Caki2 (cell line): ENCODE results near the gene EXOC2. TPM values are rescaled to one million over a fixed set of nuclear protein-coding genes. Genes with fewer than 3 reads are reported as not detected.
A peak's percentile ranks its signal among the peaks of the same experiment; 100 is the strongest.

Source experiments
- DNase-seq: peaks from one replicate; pipeline ENCODE4 v3.0.0-alpha.2; 2015; ENCODE audit warnings: low read depth
- in situ Hi-C: cut with HindIII; loops from 2 replicates; pipeline ENCODE4 v1.10.0; 2016; ENCODE audit warnings: low sequenced_read_pairs, low pct_unique_long_range_greater_than_20kb, mixed read lengths
- total RNA-seq: library from RNA; depleted of rRNA; stranded (reverse); fragments of >200 nt; shearing (Covaris generic); gene quantifications from 2 replicates; pipeline ENCODE4 v1.2.3, GENCODE V29; 2014; ENCODE audit warnings: low replicate concordance

The EXOC2 gene
- total RNA-seq, 1 experiment from 2014 or later, result 34.7 TPM

DNA sequence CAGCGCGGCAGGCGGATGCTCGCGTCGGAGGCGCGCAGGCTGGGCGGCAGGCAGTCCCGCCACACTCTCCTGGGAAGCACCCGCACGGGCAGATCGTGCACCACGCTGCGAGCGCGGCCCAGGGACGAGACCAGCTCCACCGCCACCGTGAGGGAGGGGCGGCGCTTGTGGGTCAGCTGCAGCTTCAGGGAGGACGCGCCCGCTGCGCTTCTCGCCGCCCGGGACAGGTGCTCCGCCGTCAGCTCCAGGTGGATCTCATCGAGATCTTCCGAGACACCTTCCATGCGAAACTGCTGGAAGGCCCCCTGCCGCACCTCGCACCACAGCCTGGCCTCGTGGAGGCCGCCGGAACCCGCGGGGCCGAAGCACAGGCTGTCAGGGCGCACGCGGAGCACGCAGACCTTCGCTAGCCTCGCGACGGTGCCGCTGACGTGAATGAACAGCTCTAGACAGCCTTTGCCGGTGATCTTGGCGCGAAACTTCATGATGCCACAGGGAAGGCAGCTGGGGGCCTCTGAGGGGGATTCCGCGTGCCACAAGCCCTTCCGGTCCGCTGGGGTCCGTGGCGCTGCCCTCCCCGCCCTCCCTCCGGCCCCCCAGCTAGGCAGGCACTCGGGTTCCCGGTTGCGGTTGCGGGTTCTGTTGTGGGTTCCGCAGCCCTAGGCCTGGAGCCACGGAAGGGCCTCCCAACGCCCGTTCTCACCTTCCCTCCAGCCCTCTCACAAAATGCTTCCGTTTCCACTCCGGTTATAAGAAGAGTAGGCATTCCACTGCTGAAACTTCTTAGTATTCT lies 36.3 kb downstream of the EXOC2 start, which contains the start of gene HUS1B:
Gene HUS1B, minus strand, starts transcription at position 641 of the 793 bp plus-strand sequence. Its CDS starts 156 bp downstream, at position 485.
- no peak for DNase-seq
- in situ Hi-C loops, result no loop called here

DNA sequence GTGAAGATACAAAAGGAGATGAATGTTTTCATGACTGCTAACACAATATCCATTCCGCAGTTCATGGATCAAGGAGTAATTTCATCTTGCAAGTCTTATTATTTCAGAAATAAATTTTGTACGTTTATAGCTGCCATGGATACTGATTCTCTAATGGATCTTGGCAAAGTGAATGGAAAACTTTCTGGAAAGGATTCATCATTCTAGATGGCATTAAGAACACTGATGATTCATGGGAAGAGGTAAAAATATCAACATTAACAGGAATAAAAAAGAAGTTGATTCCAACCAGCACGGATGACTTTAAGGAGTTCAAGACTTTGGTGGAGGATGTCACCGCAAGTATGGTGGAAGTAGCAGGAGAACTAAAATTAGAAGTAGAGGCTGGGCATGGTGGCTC lies 38.8 kb downstream of the EXOC2 start:
- in situ Hi-C loops, result no loop called here
- no peak for DNase-seq

DNA sequence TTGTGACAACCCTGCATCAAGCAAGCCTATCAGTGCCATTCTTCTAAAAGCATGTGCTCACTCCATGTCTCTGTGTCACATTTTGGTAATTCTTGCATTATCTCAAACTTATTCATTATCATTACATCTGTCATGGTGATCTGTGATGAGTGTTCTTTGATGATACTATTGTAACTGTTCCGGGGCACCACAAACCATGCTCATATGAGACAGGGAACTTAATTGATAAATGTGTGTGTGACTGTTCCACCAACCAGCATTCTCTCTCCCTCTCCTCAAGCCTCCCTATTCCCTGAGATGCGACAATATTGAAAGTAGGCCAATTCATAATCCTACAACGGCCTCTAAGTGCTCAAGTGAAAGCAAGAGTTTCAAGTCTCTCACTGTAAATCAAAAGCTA lies 40.1 kb downstream of the EXOC2 start:
- in situ Hi-C loops, result no loop called here
- no peak for DNase-seq

DNA sequence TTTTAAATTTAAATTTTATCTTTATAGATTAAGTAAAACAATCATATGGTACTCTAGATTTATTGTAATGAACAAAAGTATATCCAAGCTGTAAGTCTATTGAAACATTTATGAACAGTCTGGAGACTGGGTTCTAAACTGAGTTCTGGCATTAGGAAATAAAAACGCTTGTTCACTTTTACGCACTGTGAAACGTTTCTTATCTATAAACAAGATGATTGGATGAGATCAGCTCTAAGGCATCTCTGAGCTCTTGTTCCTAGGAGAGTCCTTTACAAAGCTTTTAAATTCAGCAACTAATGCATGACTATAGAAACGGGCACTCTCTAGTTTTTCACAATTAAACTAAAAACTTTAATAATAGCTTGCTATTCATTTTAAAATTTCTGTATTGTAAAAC lies 42.8 kb downstream of the EXOC2 start:
- in situ Hi-C loops, result no loop called here

DNA sequence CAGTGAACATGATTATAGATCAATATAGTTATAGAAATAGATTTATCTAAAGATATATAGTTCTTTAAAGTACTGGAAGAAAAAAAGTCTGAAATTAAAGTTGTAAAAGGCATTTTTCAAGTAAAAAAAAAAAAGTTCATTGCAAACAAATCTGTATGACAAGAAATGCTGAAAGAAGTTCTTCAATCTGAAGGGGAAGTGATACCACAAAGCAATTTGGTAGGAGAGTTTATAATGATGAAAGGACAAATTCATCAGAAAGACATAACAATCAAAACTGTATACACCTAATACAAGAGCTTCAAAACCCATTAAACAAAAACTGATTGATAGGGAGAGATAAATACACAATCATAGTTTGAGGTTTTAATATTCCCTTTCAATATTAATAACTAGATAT lies 50.1 kb downstream of the EXOC2 start:
- no peak for DNase-seq
- in situ Hi-C loops, result no loop called here

More for the DNA sequence above, 42.8 kb downstream of the EXOC2 start:
- no peak for DNase-seq

DNA sequence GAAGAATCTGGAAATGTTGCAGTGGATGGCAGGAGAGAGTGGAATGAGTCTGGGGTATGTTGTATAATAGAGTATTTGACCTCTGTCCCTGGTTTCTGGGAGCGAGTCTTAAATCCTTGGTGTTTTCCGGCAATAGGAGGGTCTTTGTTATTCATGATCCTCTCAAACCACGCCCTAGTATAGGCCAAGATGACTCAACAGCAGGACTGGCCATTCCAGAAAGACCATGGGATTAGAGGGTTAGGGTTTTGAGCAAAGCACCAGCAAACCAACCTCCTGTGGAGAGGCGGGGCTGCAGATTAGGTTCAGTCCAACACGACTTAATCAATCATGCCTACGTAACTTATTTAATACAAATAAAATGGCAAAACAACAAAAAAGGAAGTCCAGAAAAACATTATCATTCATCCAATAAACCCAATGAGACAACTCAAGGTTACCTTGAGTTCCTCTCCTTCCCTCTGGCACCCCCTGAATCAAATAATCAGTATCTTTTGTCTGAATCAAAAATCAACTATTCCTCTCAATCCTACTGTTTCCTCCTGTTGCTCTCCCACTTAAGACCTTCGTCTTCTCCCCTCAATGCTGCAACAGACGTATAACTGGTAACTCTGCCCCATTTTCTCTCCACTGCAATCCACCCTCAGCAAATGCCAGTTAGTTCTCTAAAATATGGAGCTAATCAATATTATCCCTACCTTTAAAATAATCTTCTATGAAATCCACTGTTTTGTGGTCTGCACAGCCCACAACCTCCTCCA lies 51.5 kb downstream of the EXOC2 start:
- in situ Hi-C loops, result no loop called here
- DNase-seq, result no peak

DNA sequence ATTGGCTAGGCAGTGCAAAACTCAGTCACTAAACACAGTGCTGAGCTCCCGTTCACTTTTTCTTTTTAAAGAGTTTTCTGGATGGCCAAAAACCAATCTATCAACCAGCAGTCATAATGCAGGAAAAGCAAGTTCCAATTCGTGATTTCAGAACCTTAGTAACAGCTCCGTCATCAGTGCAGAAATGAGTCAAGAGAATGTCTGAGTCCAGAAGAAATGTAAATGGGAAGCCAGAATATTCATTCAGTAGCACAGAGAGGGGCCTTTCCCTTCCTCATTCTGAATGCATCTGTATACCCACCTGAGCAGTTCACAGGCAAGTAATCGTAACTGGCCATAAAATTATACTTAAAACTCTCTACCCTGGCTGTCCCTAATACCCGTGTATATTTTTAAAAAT lies 56.5 kb downstream of the EXOC2 start:
- no peak for DNase-seq
- in situ Hi-C loops, result no loop called here

DNA sequence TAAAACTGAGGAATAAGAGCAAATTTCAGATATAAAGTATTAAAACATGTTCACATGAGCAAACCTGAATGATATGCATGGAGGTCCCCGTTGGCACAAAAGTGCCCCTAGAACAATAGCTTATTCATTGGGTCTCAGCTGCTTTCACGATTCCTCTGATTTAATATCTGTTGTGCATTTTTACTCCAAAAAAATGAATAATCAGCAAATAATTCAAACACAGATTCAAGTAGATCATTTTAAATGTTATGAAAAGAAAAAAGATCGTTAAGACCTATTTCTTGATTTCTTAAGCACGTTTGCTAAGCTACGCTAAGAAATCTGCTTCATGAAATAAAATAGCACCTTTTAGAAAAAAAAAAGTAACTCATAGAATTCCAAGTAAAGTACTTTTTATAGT lies 57.7 kb downstream of the EXOC2 start:
- DNase-seq, result no peak
- in situ Hi-C loops, result no loop called here

DNA sequence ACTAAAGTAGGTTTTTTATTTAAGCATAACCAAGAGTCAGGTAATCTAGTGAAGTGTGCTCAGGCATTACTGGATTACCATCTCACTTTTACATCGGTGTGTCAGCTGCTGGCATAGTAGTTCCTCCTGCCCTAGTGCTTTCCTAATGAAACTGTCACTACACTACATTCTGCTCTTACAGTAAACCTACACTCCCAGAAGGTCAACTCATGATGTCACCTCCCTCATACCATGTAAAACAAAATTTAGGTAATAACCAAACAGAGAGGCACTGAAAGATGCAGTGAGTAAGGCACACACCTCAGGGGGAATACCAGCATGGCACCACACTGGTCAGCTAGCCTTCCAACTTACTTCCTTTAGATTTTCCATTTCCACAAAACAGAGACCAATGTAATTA lies 59.3 kb downstream of the EXOC2 start:
- in situ Hi-C loops, result no loop called here
- DNase-seq, result no peak

DNA sequence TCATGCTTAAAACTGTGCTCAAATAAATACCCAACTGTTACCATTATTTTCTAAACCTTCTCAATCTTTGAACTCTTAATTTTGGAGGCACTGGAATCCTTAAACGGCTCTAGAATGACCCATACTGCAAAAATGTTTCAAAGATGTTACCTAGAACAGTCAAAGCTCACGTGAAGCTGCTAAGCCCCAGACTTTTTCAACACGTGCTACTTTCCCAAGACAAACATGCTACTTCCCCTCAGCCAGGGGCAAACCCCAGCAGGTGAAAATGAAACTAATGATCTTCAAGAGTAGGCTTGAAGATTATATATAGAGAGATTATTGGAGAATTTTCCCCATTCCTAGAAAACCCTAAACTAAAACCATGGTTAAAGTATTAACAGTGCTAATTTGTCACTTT lies 64.2 kb downstream of the EXOC2 start:
- in situ Hi-C loops, result no loop called here
- no peak for DNase-seq

DNA sequence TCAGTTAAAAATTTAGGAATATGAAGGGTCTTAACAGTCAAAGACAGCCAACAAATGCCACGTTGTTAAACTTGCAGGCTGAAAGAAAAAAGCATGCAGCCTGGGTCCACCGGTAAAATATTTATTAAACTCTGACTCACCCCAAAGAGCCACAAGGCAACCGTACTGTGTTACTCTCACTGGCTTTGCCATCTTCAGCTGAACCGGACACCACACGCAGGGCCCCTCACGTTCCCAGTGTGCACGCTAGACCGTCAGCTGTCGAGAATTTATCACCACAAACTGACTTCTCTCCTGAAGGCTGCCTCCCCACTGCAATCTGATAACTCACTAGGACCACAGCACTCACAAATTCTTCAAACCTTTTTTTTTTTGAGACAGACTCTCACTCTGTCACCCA lies 66.7 kb downstream of the EXOC2 start:
- DNase-seq, result peak; percentile 46
- in situ Hi-C loops, result no loop called here

DNA sequence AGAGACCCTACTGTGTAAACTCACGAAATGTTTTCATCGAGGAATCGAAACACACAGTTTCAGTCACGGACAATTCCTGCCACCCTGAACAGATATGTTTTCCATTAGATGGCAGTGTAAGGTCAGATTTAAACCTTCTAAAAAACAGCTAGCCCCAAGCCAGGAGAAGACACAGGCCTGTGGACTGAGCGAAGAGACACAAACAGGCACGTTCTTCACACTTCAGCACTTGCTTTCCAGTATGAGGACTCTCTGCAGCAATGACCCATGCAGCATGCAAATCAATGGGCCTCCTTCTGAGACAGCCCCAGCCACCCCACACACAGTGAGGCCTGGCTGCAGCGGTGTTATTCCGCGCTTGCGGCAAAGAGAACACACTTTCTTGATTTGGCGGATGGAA lies 68.0 kb downstream of the EXOC2 start:
- DNase-seq, result peak; percentile 26
- in situ Hi-C loops, result no loop called here

DNA sequence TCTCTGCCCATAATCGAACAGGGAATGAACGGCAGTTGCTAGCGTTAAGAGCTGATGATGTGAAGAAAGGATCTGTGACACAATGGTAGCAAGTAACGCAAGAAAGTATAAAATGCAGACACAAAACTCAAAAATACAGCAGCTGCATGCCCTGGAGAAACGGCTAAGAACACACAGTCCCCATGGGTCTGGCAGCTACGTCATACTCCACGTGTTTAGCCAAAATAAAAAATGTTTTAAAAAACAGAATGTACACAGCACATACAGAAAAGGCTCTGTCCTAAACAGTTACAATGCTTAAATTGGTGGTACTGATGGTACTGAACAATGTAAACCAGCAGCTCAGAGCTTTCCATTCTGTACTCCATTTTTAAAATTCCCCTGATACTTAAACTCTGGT lies 70.5 kb downstream of the EXOC2 start:
- DNase-seq, result no peak
- in situ Hi-C loops, result no loop called here

DNA sequence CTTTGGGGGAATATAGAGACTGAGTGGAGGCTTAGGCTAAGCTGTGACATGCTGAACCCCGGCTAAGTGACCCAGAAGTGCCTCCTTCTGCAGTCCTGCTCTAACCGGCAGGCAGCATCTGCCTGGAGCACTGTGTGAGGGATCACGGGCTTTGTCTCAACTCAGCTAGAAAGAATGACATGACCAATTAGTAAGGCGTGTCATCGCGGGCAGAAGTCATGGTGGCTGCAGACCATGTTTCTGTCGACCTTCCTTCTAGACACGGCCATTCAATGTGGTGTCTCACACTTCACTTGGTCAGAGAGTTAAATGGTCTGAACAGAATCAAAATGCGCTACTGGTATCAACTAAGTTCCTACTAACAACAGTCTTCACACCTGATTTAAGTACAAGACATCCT lies 71.0 kb downstream of the EXOC2 start:
- DNase-seq, result no peak
- in situ Hi-C loops, result no loop called here

DNA sequence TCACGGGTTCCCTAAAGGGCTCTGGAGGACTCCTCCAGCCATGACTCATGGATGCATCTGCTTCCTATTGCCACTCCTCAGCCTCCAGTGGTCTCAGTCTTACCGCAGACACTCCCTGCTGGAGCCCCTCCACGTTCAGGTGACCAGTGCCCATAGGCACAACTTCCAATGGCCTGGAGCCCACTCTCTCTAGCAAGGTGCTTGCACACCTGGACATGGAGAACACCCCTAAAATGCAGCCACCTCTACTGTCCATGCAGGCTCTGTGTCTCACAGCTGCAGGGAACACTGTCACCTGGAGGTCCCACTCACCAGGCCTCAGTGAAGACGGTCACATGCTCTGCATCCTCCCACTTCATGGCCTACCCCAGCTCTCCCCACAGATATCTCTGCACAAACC lies 72.0 kb downstream of the EXOC2 start:
- in situ Hi-C loops, result no loop called here
- no peak for DNase-seq

DNA sequence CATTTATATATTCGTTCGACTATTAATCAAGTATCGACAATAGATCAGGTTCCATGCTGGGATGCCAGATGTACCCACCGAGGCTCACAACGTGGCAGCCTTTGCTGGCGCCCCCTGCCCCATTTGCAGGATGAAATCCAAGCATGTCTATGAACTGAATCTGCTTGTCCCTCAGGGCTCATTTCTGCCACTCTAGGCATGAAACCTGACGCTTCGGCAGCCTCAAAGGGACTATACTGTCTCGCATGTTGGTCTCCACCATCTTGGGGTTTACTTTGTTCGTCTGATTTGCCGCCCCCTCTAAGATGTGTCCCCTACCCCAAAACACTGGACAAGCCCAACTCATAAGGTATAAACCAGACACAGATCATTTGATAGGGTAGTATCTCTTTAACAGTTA lies 72.8 kb downstream of the EXOC2 start:
- no peak for DNase-seq
- in situ Hi-C loops, result no loop called here

DNA sequence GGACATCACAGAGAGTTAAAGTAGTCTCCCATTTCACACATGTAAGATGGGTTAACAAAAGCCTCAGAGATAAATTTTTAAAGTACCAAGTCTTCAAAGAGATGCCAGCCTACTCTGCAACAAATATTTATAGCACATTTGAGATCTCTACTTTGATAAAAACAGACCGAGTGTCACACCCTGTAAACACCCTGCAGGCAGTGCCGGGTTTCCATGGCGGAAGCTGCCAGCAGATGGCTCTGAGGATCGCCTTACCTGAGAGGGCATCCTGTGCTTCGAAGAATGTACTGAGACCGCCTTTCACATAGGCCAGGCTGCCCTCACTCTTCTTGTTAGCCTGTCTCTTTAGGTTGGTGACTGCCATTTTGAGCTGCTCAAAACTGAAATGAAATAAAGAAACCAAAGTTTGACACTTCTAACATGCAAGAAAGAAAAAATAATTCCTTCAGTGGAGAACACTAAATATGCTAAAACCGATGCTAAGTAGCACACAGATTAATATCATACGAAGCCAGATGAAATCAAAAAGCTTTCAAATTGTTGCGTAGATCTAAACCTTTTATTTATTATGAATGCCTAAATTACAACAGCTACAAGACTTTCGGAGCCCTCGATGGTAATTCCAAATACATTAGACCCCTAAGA lies 75.4 kb downstream of the EXOC2 start:
- DNase-seq, result no peak
- in situ Hi-C loops, result no loop called here

DNA sequence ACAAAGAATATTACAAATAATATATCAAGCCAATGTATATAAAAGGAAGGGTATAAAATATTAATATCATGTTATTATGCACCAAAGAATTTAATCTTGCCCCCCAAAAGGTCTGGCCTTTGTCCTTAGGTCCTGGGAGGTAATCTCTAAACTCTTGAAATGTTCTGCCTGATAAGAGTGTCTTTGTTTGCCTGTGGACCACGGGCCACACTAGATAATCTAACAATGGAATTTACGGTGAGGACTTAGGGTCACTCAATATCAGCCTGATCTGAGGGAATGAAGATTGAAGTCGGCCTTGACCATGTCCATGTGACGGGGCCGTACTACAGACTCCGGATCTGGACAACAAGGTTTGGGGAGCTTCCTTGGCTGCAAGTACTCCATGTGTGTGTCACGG lies 79.0 kb downstream of the EXOC2 start:
- in situ Hi-C loops, result no loop called here
- DNase-seq, result no peak

DNA sequence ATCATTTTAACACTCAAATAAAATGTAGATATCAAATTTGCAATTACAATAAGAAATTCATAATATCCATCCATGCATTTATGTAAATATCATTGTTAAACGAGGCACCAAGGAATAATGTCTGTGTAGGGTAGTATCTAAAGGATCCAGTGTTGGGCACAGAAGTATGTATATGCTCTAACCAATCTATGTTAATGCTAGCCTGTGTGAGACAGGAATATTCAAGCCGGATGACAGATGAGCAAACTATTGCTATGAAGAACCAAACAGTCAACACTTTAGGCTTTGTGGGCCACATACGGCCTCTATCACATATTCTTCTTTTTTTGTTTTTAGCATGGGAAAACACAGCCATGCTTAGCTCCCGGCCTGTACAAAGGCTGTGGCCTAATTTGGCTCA lies 81.0 kb downstream of the EXOC2 start:
- in situ Hi-C loops, result no loop called here
- DNase-seq, result no peak
